ENCODE data around the gene CYTH4.

CYTH4 gene

DNA sequence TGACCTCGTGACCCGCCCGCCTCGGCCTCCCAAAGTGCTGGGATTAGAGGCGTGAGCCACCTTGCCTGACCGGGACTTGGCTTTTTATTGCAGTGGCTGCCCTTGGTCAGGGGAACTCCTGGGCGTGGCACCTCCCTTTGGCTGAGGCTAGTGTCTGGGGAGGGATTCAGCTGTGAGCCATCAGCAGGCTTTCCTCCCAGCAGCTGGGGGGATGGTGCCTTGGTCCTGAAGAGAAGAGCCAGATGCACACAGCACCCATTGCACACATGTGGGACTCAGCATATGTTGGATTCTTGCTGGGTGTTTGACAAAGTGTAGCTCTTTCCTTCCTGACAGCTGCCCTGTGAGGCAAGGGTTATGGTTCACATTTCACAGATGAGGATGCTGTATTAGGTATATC, 8.4 kb downstream of the CYTH4 start:
- peak; percentile 38 for DNase-seq (ENCODE audit: low read depth)

GRCh38 chr22:37291559-37292298, 9.4 kb downstream of the CYTH4 start:
- DNase-seq (ENCODE audit: low read depth), result no peak

DNA sequence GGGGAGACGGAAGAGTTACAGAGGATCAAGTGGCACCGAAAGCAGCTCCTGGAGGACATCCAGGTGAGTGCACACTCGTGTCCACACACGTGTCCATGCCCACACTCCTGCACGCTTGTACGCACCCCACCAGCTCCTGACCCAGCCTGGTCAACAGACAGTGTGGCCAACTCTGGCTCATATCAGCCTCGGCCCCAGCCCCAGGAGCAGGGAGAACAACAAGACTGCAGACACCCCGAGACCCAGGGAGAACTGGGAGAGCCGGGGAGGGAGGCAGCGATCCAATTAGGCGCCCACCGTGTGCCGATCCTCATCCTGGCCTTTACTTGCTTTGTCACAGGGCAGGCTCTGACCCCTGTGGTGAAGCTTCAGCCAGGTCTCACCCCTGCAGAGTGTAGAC, 10.3 kb downstream of the CYTH4 start:
- DNase-seq (ENCODE audit: low read depth), result no peak

DNA sequence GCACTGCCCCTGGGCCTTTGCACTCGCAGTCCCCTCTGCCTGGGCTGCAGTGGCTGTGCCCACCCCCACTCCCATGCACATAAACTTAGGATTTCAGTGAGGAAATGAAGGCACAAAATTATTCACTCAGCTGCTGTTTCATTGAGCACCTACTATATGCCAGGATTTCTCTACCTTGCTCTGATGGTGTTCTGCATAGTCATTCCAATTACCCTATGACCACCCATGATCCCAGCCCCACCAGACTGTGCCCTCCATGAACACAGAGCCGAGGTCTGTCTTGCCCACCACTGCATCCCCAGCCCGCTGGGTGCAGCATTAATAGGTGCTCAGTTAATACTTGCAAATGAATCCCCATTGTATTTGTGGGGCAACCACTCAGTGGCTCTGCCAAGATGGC, 10.9 kb downstream of the CYTH4 start:
- no peak for DNase-seq (ENCODE audit: low read depth)

DNA sequence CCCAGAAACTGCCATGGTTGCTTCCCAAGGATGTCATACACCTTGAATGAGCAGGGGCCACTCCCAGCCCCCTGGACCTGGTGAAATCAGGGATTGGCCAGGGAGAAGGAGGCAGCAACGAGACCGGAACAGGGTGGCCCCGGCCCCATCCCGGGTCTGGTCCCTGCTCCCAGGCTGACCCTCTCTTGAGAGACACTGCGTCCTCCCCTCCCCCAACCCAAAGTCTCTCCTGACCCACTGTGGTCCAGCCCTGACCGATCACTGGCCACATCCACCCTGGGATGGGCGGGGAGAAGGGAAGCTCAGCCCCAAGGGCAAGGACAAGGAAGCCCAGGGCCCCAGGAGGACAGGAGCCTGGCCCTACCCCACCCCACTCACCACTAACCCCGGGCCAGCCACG, 12.4 kb downstream of the CYTH4 start:
- no peak for DNase-seq (ENCODE audit: low read depth)

- DNase-seq (ENCODE audit: low read depth), result no peak
Observed at GRCh38 chr22:37295213-37295886, 13.0 kb downstream of the CYTH4 start.

DNA sequence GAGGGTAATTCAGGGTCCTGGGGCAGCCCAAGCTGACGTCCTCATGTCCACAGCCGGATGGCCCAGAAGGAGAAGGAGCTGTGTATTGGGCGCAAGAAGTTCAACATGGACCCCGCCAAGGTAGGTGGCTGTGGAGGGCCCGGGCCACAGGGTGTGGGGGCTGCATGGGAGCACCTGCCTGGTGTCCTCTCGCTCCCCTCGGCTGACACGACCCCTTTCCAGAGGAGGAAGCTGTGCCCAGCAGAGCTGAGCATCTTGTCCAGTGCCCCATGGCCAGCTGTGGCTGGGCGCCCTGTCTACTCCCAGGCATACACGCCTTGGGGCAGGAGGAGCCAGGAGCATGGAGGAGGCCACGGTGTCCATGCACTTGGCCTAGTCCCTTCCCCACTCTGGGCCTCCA, 13.6 kb downstream of the CYTH4 start:
- DNase-seq (ENCODE audit: low read depth), result no peak

DNA sequence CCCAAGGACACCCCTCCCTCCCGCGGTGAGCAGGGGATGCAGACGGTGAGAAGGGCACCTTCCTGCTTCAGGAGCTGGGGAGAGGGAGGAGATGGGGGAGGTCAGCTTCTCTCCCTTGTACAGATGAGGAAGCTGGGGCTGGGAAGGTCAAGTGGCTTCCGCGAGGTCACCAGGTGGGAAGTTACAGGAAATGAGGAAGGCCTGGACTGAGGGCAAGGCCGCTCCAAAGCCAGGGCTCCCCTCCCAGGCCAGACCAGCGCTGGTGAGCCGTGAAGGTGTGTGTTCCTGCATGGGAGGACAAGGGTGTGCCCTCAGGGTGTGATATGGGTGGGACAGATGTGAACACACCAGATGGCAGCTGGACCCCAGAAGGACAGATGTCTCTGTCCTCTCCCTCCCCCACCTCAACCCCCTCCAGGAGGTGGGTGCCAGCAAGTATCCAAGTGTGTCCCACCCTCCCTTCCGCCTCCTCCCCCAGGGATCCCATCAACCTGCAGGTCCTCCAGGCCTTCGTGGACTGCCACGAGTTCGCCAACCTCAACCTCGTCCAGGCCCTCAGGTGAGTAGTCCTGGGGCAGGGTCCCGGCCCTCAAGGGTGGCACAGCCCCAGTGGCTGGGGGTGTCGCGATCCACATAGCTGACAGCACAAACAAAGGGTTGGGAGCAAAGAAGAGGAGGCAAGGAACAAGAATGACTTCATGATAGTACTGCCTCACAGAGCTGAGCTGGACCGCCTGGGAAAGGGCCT, 16.6 kb downstream of the CYTH4 start:
- no peak for DNase-seq (ENCODE audit: low read depth)

GRCh38 chr22:37299969-37300509, 17.7 kb downstream of the CYTH4 start:
- DNase-seq (ENCODE audit: low read depth), result no peak

GRCh38 chr22:37300551-37301017, 18.3 kb downstream of the CYTH4 start:
- no peak for DNase-seq (ENCODE audit: low read depth)

DNA sequence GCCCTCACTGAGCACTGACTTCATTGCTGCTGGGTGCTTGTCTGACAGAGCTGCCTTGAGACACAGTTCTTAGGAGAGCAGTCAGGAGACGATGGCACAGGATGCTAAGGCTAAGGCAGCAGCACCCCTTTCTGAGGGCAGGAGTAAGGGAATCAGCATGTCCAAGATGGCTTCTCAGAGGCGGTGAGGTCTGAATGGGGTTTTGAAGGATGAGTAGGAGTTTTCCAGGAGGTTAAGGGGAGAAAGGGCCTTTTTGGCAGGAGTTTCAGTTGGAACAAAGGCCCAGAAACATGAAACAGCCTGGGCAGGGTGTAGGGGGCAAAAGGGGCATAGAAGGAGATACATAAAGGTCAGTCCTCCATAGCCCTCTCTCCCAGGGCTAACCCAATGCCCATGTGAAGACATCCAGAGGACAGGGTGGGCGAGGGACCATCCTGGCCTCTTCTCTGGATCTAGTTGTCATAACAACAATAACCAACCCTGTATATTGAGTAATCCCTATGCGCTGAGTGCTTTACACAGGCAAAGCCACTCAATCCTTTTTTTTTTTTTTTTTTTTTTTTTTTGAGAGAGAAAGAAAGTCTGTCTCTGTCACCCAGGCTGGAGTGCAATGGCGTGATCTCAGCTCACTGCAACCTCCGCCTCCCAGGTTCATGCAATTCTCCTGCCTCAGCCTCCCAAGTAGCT, 19.0 kb downstream of the CYTH4 start:
- DNase-seq (ENCODE audit: low read depth), result peak; percentile 50

DNA sequence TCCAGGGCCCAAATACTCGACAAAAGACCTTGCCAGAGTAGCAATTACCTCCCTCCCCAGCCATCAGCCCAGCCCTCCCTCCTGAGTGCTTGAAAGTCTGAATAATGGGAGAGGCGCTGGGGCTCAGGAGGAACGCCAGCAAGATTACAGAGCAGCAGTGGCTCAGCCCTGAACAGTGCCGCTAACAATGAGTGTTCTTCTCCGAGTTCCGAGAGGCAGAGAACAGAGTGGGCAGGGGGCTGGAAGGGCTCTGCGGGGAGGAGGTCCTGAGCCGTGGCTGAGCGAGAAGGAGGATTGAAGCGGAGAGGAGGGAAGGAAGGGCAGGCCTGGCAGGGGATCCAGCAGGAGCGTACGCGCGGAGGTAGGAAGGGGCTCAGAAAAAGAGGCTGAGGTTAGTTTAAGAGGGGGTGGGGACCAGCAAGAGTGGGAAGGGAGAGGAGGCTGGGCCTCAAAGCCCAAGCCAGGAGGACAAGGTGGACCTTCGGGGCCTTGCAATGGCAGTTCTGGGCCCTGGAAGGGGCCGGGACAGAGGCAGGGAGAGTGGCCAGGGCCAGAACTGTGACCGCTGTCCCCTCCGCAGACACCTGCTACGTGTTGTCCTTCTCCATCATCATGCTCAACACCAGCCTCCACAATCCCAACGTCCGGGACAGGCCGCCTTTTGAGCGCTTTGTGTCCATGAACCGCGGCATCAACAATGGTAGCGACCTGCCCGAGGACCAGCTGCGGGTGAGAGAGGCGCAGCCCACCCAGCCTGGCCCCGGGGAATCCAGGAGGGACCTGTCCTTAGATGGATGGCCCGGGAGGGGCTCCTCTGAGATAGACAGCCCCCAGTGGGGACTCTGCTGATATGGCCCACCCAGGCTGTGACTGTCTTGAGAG, 20.6 kb downstream of the CYTH4 start:
- DNase-seq (ENCODE audit: low read depth), result no peak

DNA sequence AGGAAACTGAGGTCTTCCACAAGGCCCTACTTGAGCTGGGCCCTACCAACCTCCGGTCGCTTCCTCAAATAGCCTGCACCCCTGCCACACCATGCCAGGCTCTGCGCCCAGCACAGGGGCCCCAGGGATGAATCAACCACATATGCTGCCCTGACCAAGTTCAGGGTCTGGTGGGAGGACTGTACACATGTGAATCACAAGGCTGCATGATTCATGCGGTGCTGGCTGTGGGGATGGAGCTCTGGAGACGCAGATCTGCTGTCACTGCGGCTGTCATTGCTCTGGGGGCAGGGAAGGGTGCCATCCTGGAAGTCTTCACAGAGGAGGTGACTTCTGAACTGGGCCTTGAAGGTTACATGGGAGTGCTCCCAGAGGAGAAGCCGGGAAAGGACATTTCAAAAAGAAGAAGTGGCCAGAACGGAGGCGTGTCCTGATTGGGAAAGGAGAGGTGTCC, 21.5 kb downstream of the CYTH4 start:
- peak; percentile 93 for DNase-seq (ENCODE audit: low read depth)

GRCh38 chr22:37304595-37305343, 22.5 kb downstream of the CYTH4 start:
- peak; percentile 71 for DNase-seq (ENCODE audit: low read depth)

DNA sequence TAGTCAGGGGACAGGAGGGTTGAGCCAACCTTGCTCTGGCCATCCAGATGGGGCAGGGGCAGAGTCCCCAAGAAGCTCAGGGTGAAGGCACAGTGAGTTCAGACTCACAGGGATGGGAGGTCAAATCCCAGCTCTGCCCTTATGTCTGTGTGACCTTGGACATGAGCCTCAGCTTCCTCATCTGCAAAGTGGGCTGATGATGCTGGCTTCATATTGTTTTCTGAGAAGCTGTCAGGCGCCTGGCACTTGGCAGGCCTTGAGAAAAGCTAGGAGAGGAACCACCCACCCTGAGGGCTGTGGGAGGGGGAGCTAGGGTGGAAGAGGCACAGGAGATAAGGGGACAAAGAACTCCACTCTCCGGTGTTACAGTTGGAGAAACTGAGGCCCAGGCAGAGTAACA, 23.6 kb downstream of the CYTH4 start:
- DNase-seq (ENCODE audit: low read depth), result no peak

DNA sequence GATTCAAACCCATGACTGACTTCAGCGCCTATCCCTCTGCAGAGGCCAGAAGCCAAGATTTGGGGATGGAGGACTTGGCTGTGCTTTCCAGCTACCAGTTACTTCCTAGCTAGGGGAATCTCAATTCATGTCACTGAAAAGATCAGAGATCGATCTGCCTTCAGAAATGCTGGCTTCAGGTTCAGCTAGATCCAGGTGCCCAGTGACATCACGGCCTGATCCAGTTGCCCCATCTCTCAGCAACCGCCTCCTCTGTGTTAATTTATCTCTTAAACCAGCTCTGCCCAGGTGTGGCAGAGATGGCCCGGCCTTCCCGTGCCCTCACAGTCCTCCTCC, 24.2 kb downstream of the CYTH4 start:
- DNase-seq (ENCODE audit: low read depth), result no peak

GRCh38 chr22:37308385-37309200, 26.3 kb downstream of the CYTH4 start:
- no peak for DNase-seq (ENCODE audit: low read depth)

DNA sequence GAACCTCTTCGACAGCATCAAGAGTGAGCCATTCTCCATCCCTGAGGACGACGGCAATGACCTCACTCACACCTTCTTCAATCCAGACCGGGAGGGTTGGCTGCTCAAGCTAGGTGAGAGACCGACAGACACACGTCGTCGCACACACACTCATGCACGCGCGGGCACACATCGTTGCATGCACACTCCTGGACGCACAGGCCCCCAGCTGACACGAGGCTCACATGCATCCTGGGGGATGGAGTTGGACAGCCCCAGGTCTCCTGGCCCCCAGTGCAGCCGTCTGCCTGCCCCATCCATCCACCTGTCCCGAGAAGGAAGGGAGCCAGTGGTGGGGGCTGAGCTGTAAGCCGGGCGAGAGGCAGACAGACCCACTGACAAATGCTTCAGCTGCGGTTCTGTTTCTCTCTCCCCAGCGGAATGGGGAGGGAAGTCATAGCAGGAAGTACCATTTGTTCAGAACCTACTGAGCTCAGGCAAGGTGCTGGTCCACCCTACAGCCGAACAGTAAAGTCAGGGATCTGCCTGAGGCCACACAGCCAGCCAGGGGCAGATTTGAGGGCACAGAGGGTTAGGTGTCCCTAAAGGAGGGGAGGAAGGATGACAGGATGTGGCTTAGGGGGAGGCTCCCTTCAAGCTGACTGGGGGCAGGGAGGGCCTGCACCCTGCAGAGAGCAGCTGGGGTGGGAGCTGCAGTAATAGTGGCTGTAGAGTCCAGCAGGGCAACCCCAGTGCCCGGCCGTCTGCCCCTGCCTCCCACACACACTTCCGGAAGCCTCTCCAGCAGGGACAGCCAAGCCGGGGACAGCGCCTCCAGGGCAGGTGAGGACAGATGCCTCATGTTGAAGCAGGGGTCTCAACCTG, 27.1 kb downstream of the CYTH4 start:
- DNase-seq (ENCODE audit: low read depth), result no peak

Measured in amniotic epithelial cell (primary cell).